Measurements from ENCODE around the gene ACER2.
A peak's percentile ranks its signal among the peaks of the same experiment; 100 is the strongest.

ACER2 gene

GRCh38 chr9:19456426-19456825, 47.6 kb downstream of the ACER2 start:
- no peak for DNase-seq (ENCODE audit: low read depth in 2 of 2)

GRCh38 chr9:19456996-19457692, 48.3 kb downstream of the ACER2 start:
- DNase-seq (ENCODE audit: low read depth in 2 of 2): peak; percentile 33 to 40

- DNase-seq (ENCODE audit: low read depth in 2 of 2): no peak
These were observed 48.8 kb downstream of the ACER2 start for GRCh38 chr9:19457693-19458009.

- DNase-seq (ENCODE audit: low read depth in 2 of 2): no peak
These were observed 51.4 kb downstream of the ACER2 start for GRCh38 chr9:19460243-19460642.

GRCh38 chr9:19461135-19461534, 52.3 kb downstream of the ACER2 start:
- DNase-seq (ENCODE audit: low read depth in 2 of 2): no peak

- no peak for DNase-seq (ENCODE audit: low read depth in 2 of 2)
These were observed 55.4 kb downstream of the ACER2 start for GRCh38 chr9:19464061-19464763.

GRCh38 chr9:19464764-19465585, 56.2 kb downstream of the ACER2 start:
- peak; percentile 29 to 36 for DNase-seq (ENCODE audit: low read depth in 2 of 2)

GRCh38 chr9:19465586-19466279, 56.9 kb downstream of the ACER2 start:
- no peak for DNase-seq (ENCODE audit: low read depth in 2 of 2)

- DNase-seq (ENCODE audit: low read depth in 2 of 2): no peak
These were observed 57.5 kb downstream of the ACER2 start for GRCh38 chr9:19466280-19466639.

- DNase-seq (ENCODE audit: low read depth in 2 of 2): no peak
These were observed 60.5 kb downstream of the ACER2 start for GRCh38 chr9:19469271-19469670.

- no peak for DNase-seq (ENCODE audit: low read depth in 2 of 2)
These were observed 61.8 kb downstream of the ACER2 start for GRCh38 chr9:19470567-19470966.

- DNase-seq (ENCODE audit: low read depth in 2 of 2): no peak
These were observed 62.3 kb downstream of the ACER2 start for GRCh38 chr9:19470981-19471650.

GRCh38 chr9:19471737-19472648, 63.2 kb downstream of the ACER2 start:
- peak in 1 of 2 donors; percentile 22 for DNase-seq (ENCODE audit: low read depth in 2 of 2)

GRCh38 chr9:19473605-19474004, 64.8 kb downstream of the ACER2 start:
- no peak for DNase-seq (ENCODE audit: low read depth in 2 of 2)

GRCh38 chr9:19479874-19480273, 71.1 kb downstream of the ACER2 start:
- no peak for DNase-seq (ENCODE audit: low read depth in 2 of 2)

GRCh38 chr9:19480345-19480744, 71.5 kb downstream of the ACER2 start:
- no peak for DNase-seq (ENCODE audit: low read depth in 2 of 2)

GRCh38 chr9:19481121-19481870, 72.5 kb downstream of the ACER2 start:
- no peak for DNase-seq (ENCODE audit: low read depth in 2 of 2)

- no peak for DNase-seq (ENCODE audit: low read depth in 2 of 2)
These were observed 73.2 kb downstream of the ACER2 start for GRCh38 chr9:19481971-19482404.

- DNase-seq (ENCODE audit: low read depth in 2 of 2): no peak
These were observed 75.9 kb downstream of the ACER2 start for GRCh38 chr9:19484699-19485098.

GRCh38 chr9:19485193-19485592, 76.4 kb downstream of the ACER2 start:
- no peak for DNase-seq (ENCODE audit: low read depth in 2 of 2)

Measured in activated CD8-positive, alpha-beta memory T cell treated with anti-CD3 and anti-CD28 coated beads for 4 hours (primary cell).